ENCODE results near the gene TIMP4.

DNA sequence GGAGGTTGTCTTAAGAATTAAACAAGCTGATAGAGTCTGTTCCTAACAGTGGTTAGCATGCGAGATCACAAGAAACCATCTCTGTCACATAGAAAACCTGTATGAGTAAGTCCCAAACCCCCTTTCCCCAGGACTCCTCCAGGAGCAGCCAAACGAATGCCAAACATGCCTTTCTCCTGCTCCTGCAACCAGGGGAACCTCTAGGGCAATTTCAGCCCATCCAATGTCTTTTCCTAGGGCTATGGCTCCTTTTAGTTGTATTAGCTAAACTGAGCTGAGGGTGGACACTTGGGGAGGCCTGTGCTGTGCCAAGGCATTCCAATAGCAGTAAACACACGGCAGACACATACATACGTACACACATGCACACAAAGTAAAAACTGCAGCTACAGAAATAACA lies 36.5 kb upstream of the TIMP4 start:
- TF ChIP-seq, protein P1, sequence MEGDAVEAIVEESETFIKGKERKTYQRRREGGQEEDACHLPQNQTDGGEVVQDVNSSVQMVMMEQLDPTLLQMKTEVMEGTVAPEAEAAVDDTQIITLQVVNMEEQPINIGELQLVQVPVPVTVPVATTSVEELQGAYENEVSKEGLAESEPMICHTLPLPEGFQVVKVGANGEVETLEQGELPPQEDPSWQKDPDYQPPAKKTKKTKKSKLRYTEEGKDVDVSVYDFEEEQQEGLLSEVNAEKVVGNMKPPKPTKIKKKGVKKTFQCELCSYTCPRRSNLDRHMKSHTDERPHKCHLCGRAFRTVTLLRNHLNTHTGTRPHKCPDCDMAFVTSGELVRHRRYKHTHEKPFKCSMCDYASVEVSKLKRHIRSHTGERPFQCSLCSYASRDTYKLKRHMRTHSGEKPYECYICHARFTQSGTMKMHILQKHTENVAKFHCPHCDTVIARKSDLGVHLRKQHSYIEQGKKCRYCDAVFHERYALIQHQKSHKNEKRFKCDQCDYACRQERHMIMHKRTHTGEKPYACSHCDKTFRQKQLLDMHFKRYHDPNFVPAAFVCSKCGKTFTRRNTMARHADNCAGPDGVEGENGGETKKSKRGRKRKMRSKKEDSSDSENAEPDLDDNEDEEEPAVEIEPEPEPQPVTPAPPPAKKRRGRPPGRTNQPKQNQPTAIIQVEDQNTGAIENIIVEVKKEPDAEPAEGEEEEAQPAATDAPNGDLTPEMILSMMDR (IDR thresholded peaks at IDR 0.05; ENCODE audit: low read depth, low read length, poor library complexity, severe bottlenecking), result no peak
- no peak for TF ChIP-seq EZH2phosphoT487 (IDR thresholded peaks at IDR 0.05; ENCODE audit: borderline replicate concordance, low read length)

All from DOHH2 (cell line).